Measurements from ENCODE around the gene HUS1. TPM values are rescaled to one million over a fixed set of nuclear protein-coding genes. Genes with fewer than 3 reads are reported as not detected.
"Not testable (repeated sequence)": the region's sequence is repeated elsewhere in the genome, so short reads cannot be mapped to it uniquely, and the experiment has no call there.

The HUS1 gene
- polyA plus RNA-seq, 2 of the 4 experiments (the other 2 are of a cell fraction) = 18.0 to 39.8 TPM

- H3K9me3 ChIP-seq; H3K27ac ChIP-seq; DNase-seq (ENCODE audit: low read depth in 1 of 2, low spot score in 1 of 2); POLR2A ChIA-PET; ATAC-seq; FAIRE-seq; H3K4me2 ChIP-seq; H3K4me3 ChIP-seq: not testable (repeated sequence)
- H3K4me1 ChIP-seq = peaks cover 13% of the 10 kb centered on the region
- 86% methylated on average over 10 of the region's 10 CpGs for WGBS (ENCODE audit: missing lambda C conversion rate)
- CTCF ChIA-PET = interaction anchor here (3.0 to 5.4 kb wide), 3 partner anchors 168 to 508 kb away, joined by 13 to 46 read pairs (median 22); no protein-coding TSS in a partner anchor
Observed at GRCh38 chr7:47942651-47943050, 36.8 kb downstream of the HUS1 start.

GRCh38 chr7:47942132-47942531 lies 37.3 kb downstream of the HUS1 start:
- 91% methylated on average over 10 of the region's 10 CpGs for WGBS (ENCODE audit: missing lambda C conversion rate)
- peaks cover 13% of the 10 kb centered on the region for H3K4me1 ChIP-seq
- CTCF ChIA-PET = interaction anchor here (2.0 to 5.4 kb wide), 2 partner anchors 26 to 168 kb away, joined by 9 to 22 read pairs; no protein-coding TSS in a partner anchor
- TF ChIP-seq RCOR1 (IDR thresholded peaks at IDR 0.05; ENCODE audit: low read depth, low read length) = no peak
- TF ChIP-seq, protein P1, sequence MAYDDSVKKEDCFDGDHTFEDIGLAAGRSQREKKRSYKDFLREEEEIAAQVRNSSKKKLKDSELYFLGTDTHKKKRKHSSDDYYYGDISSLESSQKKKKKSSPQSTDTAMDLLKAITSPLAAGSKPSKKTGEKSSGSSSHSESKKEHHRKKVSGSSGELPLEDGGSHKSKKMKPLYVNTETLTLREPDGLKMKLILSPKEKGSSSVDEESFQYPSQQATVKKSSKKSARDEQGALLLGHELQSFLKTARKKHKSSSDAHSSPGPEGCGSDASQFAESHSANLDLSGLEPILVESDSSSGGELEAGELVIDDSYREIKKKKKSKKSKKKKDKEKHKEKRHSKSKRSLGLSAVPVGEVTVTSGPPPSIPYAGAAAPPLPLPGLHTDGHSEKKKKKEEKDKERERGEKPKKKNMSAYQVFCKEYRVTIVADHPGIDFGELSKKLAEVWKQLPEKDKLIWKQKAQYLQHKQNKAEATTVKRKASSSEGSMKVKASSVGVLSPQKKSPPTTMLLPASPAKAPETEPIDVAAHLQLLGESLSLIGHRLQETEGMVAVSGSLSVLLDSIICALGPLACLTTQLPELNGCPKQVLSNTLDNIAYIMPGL (CRISPR knock-in tag; IDR thresholded peaks at IDR 0.05; ENCODE audit: borderline replicate concordance) = no peak
- TF ChIP-seq RNF2 (IDR thresholded peaks at IDR 0.05; ENCODE audit: borderline replicate concordance, low read depth) = no peak
- TF ChIP-seq BHLHE40 (IDR thresholded peaks at IDR 0.05; ENCODE audit: low read depth, low read length) = no peak
- TF ChIP-seq PHF8 (IDR thresholded peaks at IDR 0.05; ENCODE audit: borderline replicate concordance, low read depth) = no peak
- TF ChIP-seq EP300 (IDR thresholded peaks at IDR 0.05) = no peak
- TF ChIP-seq, protein P2, sequence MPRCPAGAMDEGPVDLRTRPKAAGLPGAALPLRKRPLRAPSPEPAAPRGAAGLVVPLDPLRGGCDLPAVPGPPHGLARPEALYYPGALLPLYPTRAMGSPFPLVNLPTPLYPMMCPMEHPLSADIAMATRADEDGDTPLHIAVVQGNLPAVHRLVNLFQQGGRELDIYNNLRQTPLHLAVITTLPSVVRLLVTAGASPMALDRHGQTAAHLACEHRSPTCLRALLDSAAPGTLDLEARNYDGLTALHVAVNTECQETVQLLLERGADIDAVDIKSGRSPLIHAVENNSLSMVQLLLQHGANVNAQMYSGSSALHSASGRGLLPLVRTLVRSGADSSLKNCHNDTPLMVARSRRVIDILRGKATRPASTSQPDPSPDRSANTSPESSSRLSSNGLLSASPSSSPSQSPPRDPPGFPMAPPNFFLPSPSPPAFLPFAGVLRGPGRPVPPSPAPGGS (IDR thresholded peaks at IDR 0.05) = no peak
- TF ChIP-seq, protein P3, sequence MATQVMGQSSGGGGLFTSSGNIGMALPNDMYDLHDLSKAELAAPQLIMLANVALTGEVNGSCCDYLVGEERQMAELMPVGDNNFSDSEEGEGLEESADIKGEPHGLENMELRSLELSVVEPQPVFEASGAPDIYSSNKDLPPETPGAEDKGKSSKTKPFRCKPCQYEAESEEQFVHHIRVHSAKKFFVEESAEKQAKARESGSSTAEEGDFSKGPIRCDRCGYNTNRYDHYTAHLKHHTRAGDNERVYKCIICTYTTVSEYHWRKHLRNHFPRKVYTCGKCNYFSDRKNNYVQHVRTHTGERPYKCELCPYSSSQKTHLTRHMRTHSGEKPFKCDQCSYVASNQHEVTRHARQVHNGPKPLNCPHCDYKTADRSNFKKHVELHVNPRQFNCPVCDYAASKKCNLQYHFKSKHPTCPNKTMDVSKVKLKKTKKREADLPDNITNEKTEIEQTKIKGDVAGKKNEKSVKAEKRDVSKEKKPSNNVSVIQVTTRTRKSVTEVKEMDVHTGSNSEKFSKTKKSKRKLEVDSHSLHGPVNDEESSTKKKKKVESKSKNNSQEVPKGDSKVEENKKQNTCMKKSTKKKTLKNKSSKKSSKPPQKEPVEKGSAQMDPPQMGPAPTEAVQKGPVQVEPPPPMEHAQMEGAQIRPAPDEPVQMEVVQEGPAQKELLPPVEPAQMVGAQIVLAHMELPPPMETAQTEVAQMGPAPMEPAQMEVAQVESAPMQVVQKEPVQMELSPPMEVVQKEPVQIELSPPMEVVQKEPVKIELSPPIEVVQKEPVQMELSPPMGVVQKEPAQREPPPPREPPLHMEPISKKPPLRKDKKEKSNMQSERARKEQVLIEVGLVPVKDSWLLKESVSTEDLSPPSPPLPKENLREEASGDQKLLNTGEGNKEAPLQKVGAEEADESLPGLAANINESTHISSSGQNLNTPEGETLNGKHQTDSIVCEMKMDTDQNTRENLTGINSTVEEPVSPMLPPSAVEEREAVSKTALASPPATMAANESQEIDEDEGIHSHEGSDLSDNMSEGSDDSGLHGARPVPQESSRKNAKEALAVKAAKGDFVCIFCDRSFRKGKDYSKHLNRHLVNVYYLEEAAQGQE (IDR thresholded peaks at IDR 0.05) = no peak
- no peak for TF ChIP-seq HEYL (CRISPR knock-in tag; IDR thresholded peaks at IDR 0.05)
- TF ChIP-seq KDM5A (IDR thresholded peaks at IDR 0.05) = no peak
- TF ChIP-seq MAX (IDR thresholded peaks at IDR 0.05) = no peak
- no peak for TF ChIP-seq ZFP36 (IDR thresholded peaks at IDR 0.05; ENCODE audit: borderline replicate concordance, partially characterized antibody)
- TF ChIP-seq, protein P4, sequence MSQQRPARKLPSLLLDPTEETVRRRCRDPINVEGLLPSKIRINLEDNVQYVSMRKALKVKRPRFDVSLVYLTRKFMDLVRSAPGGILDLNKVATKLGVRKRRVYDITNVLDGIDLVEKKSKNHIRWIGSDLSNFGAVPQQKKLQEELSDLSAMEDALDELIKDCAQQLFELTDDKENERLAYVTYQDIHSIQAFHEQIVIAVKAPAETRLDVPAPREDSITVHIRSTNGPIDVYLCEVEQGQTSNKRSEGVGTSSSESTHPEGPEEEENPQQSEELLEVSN (IDR thresholded peaks at IDR 0.05; ENCODE audit: borderline replicate concordance, low read depth) = no peak
- 0 out of 6 replicates have a peak overlapping the region, but pooled peaks of 1 of the 2 experiments have one; percentile 0 for H3K27ac ChIP-seq
- no peak for ATAC-seq
- no peaks in the 10 kb centered on the region for H3K9me3 ChIP-seq
- DNase-seq (ENCODE audit: low read depth in 1 of 2, low spot score in 1 of 2) = no peak
- no peak for FAIRE-seq
- POLR2A ChIA-PET = no interaction called here
- no peak overlapping the region for H3K4me3 ChIP-seq
- H3K4me2 ChIP-seq = no peak overlapping the region

Measured in A549 (cell line).